ENCODE data around the gene PRIM2. TPM values are rescaled to one million over a fixed set of nuclear protein-coding genes. Genes with fewer than 3 reads are reported as not detected.
"Not testable (repeated sequence)": the region's sequence is repeated elsewhere in the genome, so short reads cannot be mapped to it uniquely, and the experiment has no call there.

The PRIM2 gene
- total and polyA plus RNA-seq, 2 of the 8 experiments (the other 6 are each of a cell fraction or from before 2014, with no cell fraction given): 20.8 to 46.8 TPM

DNA sequence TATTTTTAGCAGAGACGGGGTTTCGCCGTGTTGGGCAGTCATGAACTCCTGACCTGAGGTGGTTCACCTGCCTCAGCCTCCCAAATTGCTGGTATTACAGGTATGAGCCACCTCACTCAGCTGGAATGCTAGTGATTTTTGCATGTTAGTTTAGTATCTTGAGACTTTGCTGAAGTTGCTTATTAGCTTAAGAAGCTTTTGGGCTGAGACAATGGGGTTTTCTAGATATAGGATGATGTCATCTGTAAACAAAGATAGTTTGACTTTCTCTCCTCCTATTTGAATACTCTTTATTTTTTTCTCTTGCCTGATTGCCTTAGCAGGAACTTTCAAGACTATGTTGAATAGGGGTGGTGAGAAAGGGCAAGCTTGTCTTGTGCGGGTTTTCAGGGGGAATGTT lies 57.3 kb downstream of the PRIM2 start:
- H2BK5ac ChIP-seq (ENCODE audit: low read depth, low read length); H3K4me2 ChIP-seq (ENCODE audit: insufficient read depth in 1 of 2, low read depth in 2 of 2, low read length in 2 of 2); H2BK12ac ChIP-seq (ENCODE audit: low read depth, low read length); DNase-seq (ENCODE audit: low read depth in 1 of 2, low spot score in 2 of 2); H3K27me3 ChIP-seq (replicated peaks in 1 of 4; ENCODE audit: control insufficient read depth in 3 of 4, extremely low read depth in 1 of 4, insufficient read depth in 3 of 4, low read length in 3 of 4); H2BK120ac ChIP-seq (replicated peaks; ENCODE audit: low read depth, low read length); H2AK5ac ChIP-seq (ENCODE audit: low read depth, low read length); CTCF ChIA-PET (ENCODE audit: partially characterized antibody); H3K9ac ChIP-seq (replicated peaks in 1 of 4; ENCODE audit: extremely low read depth in 1 of 4, low read depth in 3 of 4, low read length in 3 of 4); H3K4me3 ChIP-seq (ENCODE audit: extremely low read depth in 1 of 4, insufficient read depth in 2 of 4, low read depth in 3 of 4, low read length in 4 of 4); H3K23me2 ChIP-seq (ENCODE audit: low read depth, low read length); H2BK15ac ChIP-seq (ENCODE audit: low read length); H3K27ac ChIP-seq (ENCODE audit: low read depth, low read length); H3K9me3 ChIP-seq (ENCODE audit: insufficient read depth in 2 of 2, low read depth in 1 of 2, low read length in 1 of 2); H3K4me1 ChIP-seq (replicated peaks in 1 of 4; ENCODE audit: control insufficient read depth in 3 of 4, insufficient read depth in 4 of 4, low read length in 3 of 4); H3K4ac ChIP-seq (replicated peaks; ENCODE audit: insufficient read length, low read depth, low read length); H3K56ac ChIP-seq (replicated peaks; ENCODE audit: insufficient read length, low read depth, low read length); H3K79me1 ChIP-seq (ENCODE audit: low read depth, low read length); H3K36me3 ChIP-seq (ENCODE audit: control insufficient read depth in 2 of 4, insufficient read depth in 4 of 4, low read length in 3 of 4); H4K8ac ChIP-seq (ENCODE audit: extremely low read depth, insufficient read depth, low read length); H3K18ac ChIP-seq (ENCODE audit: extremely low read depth, low read length); H3K14ac ChIP-seq (ENCODE audit: insufficient read length); FAIRE-seq; H2BK20ac ChIP-seq (ENCODE audit: low read length); H3K79me2 ChIP-seq (ENCODE audit: control insufficient read depth in 1 of 2, insufficient read depth in 2 of 2, low read length in 2 of 2); H3K23ac ChIP-seq (ENCODE audit: insufficient read length); H4K5ac ChIP-seq (ENCODE audit: insufficient read length, low read depth, low read length); H4K91ac ChIP-seq (replicated peaks; ENCODE audit: insufficient read length, low read length); H2AFZ ChIP-seq (ENCODE audit: low read length); H4K20me1 ChIP-seq (replicated peaks in 1 of 2; ENCODE audit: control insufficient read depth in 1 of 2, insufficient read depth in 2 of 2, low read length in 2 of 2); POLR2A ChIA-PET (ENCODE audit: partially characterized antibody): not testable (repeated sequence)
- 93% methylated on average over 4 of the region's 4 CpGs; no CpG with 5 or more reads in 1 of the 2 experiments for WGBS, 2 experiments (ENCODE audit: extremely low coverage in 1 of 2, insufficient coverage in 1 of 2, insufficient read length in 1 of 2, insufficient replicate concordance in 2 of 2, low coverage in 1 of 2, low lambda C conversion rate in 2 of 2, missing lambda C conversion rate in 1 of 2)

DNA sequence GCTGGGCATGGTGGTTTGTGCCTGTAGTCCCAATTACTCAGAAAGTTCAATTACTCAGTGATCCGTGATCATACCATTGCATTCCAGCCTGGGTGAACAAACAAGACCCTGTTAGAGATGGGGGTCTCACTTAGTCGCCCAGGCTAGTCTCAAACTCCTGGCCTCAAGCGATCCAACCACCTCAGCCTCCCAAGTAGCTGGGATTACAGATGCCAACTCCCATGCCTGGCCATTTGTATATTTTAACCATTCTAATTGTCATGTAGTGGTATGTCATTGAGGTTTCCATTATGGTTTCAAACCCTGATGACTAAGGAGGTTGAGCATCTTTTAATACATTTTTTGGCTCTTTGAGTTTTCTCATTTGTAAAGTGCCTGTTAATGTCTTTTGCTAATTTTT lies 58.7 kb downstream of the PRIM2 start:
- H3K79me1 ChIP-seq (ENCODE audit: low read depth, low read length); H3K9me3 ChIP-seq (ENCODE audit: insufficient read depth in 2 of 2, low read depth in 1 of 2, low read length in 1 of 2); H3K79me2 ChIP-seq (ENCODE audit: control insufficient read depth in 1 of 2, insufficient read depth in 2 of 2, low read length in 2 of 2); H2BK120ac ChIP-seq (replicated peaks; ENCODE audit: low read depth, low read length); H3K14ac ChIP-seq (ENCODE audit: insufficient read length); POLR2A ChIA-PET (ENCODE audit: partially characterized antibody); H3K4ac ChIP-seq (replicated peaks; ENCODE audit: insufficient read length, low read depth, low read length); H2BK20ac ChIP-seq (ENCODE audit: low read length); H4K8ac ChIP-seq (ENCODE audit: extremely low read depth, insufficient read depth, low read length); H3K4me1 ChIP-seq (replicated peaks in 1 of 4; ENCODE audit: control insufficient read depth in 3 of 4, insufficient read depth in 4 of 4, low read length in 3 of 4); H3K18ac ChIP-seq (ENCODE audit: extremely low read depth, low read length); H4K20me1 ChIP-seq (replicated peaks in 1 of 2; ENCODE audit: control insufficient read depth in 1 of 2, insufficient read depth in 2 of 2, low read length in 2 of 2); DNase-seq (ENCODE audit: low read depth in 1 of 2, low spot score in 2 of 2); H3K4me2 ChIP-seq (ENCODE audit: insufficient read depth in 1 of 2, low read depth in 2 of 2, low read length in 2 of 2); H3K27ac ChIP-seq (ENCODE audit: low read depth, low read length); CTCF ChIA-PET (ENCODE audit: partially characterized antibody); H3K23me2 ChIP-seq (ENCODE audit: low read depth, low read length); H2BK15ac ChIP-seq (ENCODE audit: low read length); H2AK5ac ChIP-seq (ENCODE audit: low read depth, low read length); H3K56ac ChIP-seq (replicated peaks; ENCODE audit: insufficient read length, low read depth, low read length); H4K91ac ChIP-seq (replicated peaks; ENCODE audit: insufficient read length, low read length); H2AFZ ChIP-seq (ENCODE audit: low read length); H3K36me3 ChIP-seq (ENCODE audit: control insufficient read depth in 2 of 4, insufficient read depth in 4 of 4, low read length in 3 of 4); FAIRE-seq; H3K27me3 ChIP-seq (replicated peaks in 1 of 4; ENCODE audit: control insufficient read depth in 3 of 4, extremely low read depth in 1 of 4, insufficient read depth in 3 of 4, low read length in 3 of 4); H2BK5ac ChIP-seq (ENCODE audit: low read depth, low read length); H3K9ac ChIP-seq (replicated peaks in 1 of 4; ENCODE audit: extremely low read depth in 1 of 4, low read depth in 3 of 4, low read length in 3 of 4); H4K5ac ChIP-seq (ENCODE audit: insufficient read length, low read depth, low read length); H3K4me3 ChIP-seq (ENCODE audit: extremely low read depth in 1 of 4, insufficient read depth in 2 of 4, low read depth in 3 of 4, low read length in 4 of 4); H3K23ac ChIP-seq (ENCODE audit: insufficient read length); H2BK12ac ChIP-seq (ENCODE audit: low read depth, low read length): not testable (repeated sequence)
- WGBS, 2 experiments (ENCODE audit: extremely low coverage in 1 of 2, insufficient coverage in 1 of 2, insufficient read length in 1 of 2, insufficient replicate concordance in 2 of 2, low coverage in 1 of 2, low lambda C conversion rate in 2 of 2, missing lambda C conversion rate in 1 of 2): 70% methylated on average over 3 of the region's 3 CpGs; no CpG with 5 or more reads in 1 of the 2 experiments

All from H1 (cell line).